Lower lobe of right lung (tissue), 2 donors: ENCODE results near the gene SORL1. TPM values are rescaled to one million over a fixed set of nuclear protein-coding genes. Genes with fewer than 3 reads are reported as not detected.
A peak's percentile ranks its signal among the peaks of the same experiment; 100 is the strongest.

ENCODE experiments used
- ATAC-seq, 2 donors: fragments of 200-7000 bp; cut with Tn5 transposase; one replicate each; pipeline ENCODE4 v1.9.1; 2020 to 2022; ENCODE audit warnings: mild to moderate bottlenecking in 2 of 2, moderate library complexity in 2 of 2
- DNase-seq: peaks from one replicate; pipeline ENCODE4 v3.0.0-alpha.2; 2020
- H3K27ac ChIP-seq: fragments of 200-600 bp; one replicate; pipeline ENCODE4 v1.8.0; 2022
- H3K27me3 ChIP-seq: fragments of 200-600 bp; one replicate; pipeline ENCODE4 v1.8.0; 2022; ENCODE audit warnings: low read depth
- H3K36me3 ChIP-seq: fragments of 200-600 bp; one replicate; pipeline ENCODE4 v1.8.0; 2022; ENCODE audit warnings: mild to moderate bottlenecking
- H3K4me1 ChIP-seq: fragments of 200-600 bp; one replicate; pipeline ENCODE4 v1.8.0; 2022
- H3K4me3 ChIP-seq: fragments of 200-600 bp; one replicate; pipeline ENCODE4 v1.8.0; 2022; ENCODE audit warnings: mild to moderate bottlenecking
- H3K9me3 ChIP-seq: fragments of 200-600 bp; one replicate; pipeline ENCODE4 v1.8.0; 2022
- intact Hi-C: fragments of 100-400 bp; cut with DNase I; formaldehyde crosslinking; loops from one replicate; pipeline ENCODE4 v1.11.0; 2022
- total RNA-seq: library from RNA; stranded (reverse); fragmentation: NEBNext Ultra II Directional; extraction: Animal tissue kit (Norgen Biotek cat#: 25700); gene quantifications from one replicate; pipeline ENCODE4 v1.2.1, GENCODE V29; 2021
- TF ChIP-seq, protein P1 (sequence below): fragments of 200-600 bp; IDR thresholded peaks from one replicate; pipeline ENCODE4 v1.8.0; 2022; ENCODE audit warnings: antibody characterized with exemption, mild to moderate bottlenecking
- donor health status: DM: no; HTN: yes; CAD: no; lungs with severe emphysema.

Gene SORL1
- total RNA-seq, 1 donor from 2014 or later, result 74.0 TPM

DNA sequence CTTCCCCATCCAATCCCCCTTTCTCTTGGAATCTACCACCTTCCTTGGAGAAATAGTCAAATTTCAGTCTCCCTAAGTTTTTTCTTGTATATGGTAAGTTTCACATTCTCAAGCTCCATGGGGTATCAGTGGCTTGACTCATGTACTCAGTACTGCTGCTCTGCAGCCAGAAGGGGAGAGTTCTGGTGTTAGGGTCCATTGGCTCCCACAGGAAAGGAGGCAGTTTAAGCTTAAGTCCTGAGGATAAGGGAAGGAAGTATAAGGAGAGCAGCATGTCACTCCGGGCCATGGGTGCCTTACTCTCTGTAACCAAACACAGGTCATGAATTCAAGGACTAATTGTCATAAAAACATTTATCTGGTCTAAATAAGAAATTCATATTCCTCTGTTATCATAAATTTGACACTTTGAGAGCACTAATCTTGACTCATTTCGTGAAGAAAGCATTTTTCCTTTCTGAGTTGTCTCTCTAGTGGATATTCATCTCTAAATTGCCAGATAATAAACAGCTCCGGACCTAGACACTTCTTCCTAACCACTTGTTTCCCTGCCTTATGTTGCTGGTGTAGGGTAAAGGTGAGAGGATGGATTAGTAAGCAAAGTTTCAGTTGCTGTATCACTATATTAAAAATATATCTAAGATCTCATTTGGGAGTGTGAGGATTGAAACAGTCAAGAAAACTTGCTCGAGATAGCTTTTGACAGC, 20.1 kb upstream of the SORL1 start:
- no peaks in the 10 kb centered on the region for H3K9me3 ChIP-seq
- no peak overlapping the region for H3K4me3 ChIP-seq
- intact Hi-C loops, result no loop called here
- TF ChIP-seq, protein P1, sequence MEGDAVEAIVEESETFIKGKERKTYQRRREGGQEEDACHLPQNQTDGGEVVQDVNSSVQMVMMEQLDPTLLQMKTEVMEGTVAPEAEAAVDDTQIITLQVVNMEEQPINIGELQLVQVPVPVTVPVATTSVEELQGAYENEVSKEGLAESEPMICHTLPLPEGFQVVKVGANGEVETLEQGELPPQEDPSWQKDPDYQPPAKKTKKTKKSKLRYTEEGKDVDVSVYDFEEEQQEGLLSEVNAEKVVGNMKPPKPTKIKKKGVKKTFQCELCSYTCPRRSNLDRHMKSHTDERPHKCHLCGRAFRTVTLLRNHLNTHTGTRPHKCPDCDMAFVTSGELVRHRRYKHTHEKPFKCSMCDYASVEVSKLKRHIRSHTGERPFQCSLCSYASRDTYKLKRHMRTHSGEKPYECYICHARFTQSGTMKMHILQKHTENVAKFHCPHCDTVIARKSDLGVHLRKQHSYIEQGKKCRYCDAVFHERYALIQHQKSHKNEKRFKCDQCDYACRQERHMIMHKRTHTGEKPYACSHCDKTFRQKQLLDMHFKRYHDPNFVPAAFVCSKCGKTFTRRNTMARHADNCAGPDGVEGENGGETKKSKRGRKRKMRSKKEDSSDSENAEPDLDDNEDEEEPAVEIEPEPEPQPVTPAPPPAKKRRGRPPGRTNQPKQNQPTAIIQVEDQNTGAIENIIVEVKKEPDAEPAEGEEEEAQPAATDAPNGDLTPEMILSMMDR, result no peak
- ATAC-seq, result no peak
- H3K4me1 ChIP-seq, result peaks cover 3% of the 10 kb centered on the region
- no peaks in the 10 kb centered on the region for H3K36me3 ChIP-seq
- H3K27me3 ChIP-seq, result peaks cover under 1% of the 10 kb centered on the region
- H3K27ac ChIP-seq, result no peak overlapping the region
- DNase-seq, result no peak

DNA sequence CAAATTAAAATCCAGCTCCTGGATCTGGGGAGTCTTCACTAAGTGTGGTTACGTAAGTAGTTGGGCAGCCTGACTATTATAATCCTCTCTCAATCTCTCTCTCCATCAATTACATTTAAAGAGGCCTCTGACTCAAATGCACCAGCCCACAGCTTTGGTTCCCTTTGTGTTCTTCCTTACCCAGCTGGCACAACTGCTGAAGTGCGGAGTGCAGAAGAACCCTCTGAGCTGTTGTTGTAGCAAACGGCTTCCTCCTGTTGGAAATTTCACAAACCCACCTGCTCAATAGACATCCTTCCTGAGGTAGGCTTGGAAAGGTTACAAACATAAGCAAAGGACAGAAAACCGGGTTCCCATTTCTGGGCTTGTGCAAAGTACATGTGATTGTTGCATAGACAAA, 17.0 kb upstream of the SORL1 start:
- no peaks in the 10 kb centered on the region for H3K9me3 ChIP-seq
- DNase-seq (no peak), ATAC-seq (no peak)
- H3K36me3 ChIP-seq, result no peaks in the 10 kb centered on the region
- peaks cover 14% of the 10 kb centered on the region for H3K4me1 ChIP-seq
- H3K27me3 ChIP-seq, result no peaks in the 10 kb centered on the region
- no peak overlapping the region for H3K27ac ChIP-seq
- H3K4me3 ChIP-seq, result no peak overlapping the region
- intact Hi-C loops, result no loop called here
- TF ChIP-seq, protein P1, result no peak

DNA sequence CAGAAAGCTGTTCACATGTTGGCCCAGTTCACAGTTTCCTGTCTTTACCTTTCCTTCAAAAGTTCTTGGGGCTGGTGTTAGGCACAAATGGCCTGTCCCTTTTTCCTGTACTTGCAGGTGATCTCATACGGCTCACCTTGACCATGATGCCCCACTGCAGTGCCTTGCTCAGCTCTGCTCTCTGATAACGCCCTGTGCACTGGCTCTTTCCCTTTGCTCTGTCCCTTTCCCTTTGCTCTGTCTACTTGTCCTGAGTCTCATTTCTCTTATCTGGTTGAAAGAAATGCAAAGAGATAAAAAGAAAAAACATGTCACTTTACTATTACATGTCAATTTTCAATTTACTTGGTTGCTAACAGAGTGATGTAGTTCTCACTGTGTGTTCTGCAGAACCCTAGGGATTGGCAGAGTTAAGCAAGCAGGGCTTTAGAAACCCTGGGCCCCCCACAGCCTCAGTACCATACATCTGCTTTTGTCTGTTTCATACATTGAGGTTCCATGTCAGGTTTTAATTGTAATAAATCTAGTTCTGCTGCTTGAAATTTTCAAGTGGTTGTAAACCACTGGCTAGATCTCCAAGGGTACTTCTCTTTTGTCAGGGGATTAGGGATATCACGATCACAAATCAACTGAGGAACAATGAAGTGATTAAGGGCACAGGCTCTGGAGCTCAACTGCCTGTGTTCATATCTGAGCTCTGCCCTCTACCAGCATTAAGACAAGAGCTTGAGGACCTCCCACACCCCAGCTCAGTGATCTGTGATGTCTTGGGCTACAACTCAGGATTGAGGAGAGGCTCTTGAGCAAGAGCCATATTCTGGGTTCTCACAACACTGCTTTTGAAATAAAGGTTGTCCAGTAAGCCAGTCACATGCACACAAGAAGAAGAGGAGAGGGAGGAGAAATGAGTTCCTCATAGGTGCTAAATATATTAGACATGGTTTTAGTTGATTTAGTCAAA, 16.3 kb upstream of the SORL1 start:
- peaks cover 14% of the 10 kb centered on the region for H3K4me1 ChIP-seq
- no peak overlapping the region for H3K4me3 ChIP-seq
- H3K27me3 ChIP-seq, result no peaks in the 10 kb centered on the region
- TF ChIP-seq, protein P1, result no peak
- H3K27ac ChIP-seq, result no peak overlapping the region
- peak; percentile 63 to 69 for ATAC-seq
- no peaks in the 10 kb centered on the region for H3K9me3 ChIP-seq
- H3K36me3 ChIP-seq, result no peaks in the 10 kb centered on the region
- DNase-seq, result no peak
- intact Hi-C loops, result no loop called here

DNA sequence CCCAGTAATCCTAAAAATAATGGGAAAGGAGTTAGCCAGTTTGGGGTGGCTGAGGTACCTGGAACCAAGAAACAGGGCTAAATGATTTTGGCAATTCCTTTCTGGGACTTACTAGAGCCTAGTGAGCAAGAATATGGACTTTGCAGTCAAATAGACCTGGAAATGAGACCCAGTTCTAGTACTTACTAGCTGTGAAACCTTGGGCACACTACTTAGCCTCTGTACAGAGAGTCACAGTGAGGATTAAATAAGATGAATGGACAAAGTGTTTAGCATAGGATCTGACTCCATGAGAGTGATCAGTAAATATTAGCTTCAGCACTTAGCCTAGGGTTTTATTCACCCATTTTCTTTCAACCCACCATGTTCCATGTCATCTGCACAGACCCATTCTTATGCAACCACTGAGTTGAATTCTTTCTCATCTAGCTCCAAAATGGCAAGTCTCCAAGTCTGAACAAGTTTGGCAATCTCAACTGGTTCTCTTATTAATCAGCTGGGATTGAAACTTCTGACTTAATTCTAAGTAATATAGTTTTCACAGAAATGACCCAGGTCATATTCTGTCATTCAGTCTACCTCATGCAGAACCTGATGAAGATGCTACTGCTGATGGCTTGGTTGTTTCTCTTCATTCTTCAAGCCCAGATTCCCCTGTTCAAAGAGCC, 15.0 kb upstream of the SORL1 start:
- no peak for DNase-seq
- intact Hi-C loops, result no loop called here
- TF ChIP-seq, protein P1, result no peak
- no peak overlapping the region for H3K27ac ChIP-seq
- peaks cover 14% of the 10 kb centered on the region for H3K4me1 ChIP-seq
- H3K36me3 ChIP-seq, result no peaks in the 10 kb centered on the region
- H3K27me3 ChIP-seq, result no peaks in the 10 kb centered on the region
- no peaks in the 10 kb centered on the region for H3K9me3 ChIP-seq
- no peak overlapping the region for H3K4me3 ChIP-seq
- peak; percentile 48 to 61 for ATAC-seq

DNA sequence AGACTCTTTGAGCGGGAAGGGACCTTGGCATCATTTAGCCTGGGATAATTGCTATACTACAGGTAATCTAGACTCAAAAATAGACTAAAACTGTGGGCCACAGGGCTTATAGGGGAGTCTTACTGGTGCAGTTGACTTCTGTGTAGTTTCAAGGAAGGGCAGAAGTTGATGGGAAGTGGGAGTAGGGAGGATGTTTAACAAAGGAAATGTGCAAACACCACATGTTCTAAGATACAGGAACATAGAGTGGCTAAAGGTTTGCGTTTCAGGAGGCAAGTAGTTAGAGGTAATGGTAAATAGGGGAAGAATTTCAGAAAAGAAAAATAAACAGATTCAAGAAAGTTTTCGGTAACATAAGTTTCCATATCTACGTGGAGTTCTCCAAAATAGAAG, 14.4 kb upstream of the SORL1 start:
- H3K9me3 ChIP-seq, result no peaks in the 10 kb centered on the region
- DNase-seq (no peak), ATAC-seq (peak in 1 of 2 donors; percentile 10)
- H3K36me3 ChIP-seq, result no peaks in the 10 kb centered on the region
- H3K27ac ChIP-seq, result no peak overlapping the region
- H3K27me3 ChIP-seq, result no peaks in the 10 kb centered on the region
- no peak overlapping the region for H3K4me3 ChIP-seq
- TF ChIP-seq, protein P1, result no peak
- H3K4me1 ChIP-seq, result peaks cover 14% of the 10 kb centered on the region
- intact Hi-C loops, result no loop called here
